ENCODE results near the gene TMEM143.
"Not testable (repeated sequence)": the region's sequence is repeated elsewhere in the genome, so short reads cannot be mapped to it uniquely, and the experiment has no call there.

TMEM143 gene

GRCh38 chr19:48321622-48322591 lies 41.8 kb downstream of the TMEM143 start:
- DNase-seq, result peak; percentile 90

- peak; percentile 88 for DNase-seq
Observed at GRCh38 chr19:48321372-48321621, 42.4 kb downstream of the TMEM143 start.

- DNase-seq, result peak; percentile 24
Observed at GRCh38 chr19:48319647-48320541, 43.8 kb downstream of the TMEM143 start.

GRCh38 chr19:48318286-48318987 lies 45.3 kb downstream of the TMEM143 start:
- no peak for DNase-seq

- not testable (repeated sequence) for DNase-seq
Observed at GRCh38 chr19:48317708-48317960, 46.1 kb downstream of the TMEM143 start.

- DNase-seq, result no peak
Observed at GRCh38 chr19:48315712-48316111, 48.0 kb downstream of the TMEM143 start.

- no peak for DNase-seq
Observed at GRCh38 chr19:48311384-48311783, 52.4 kb downstream of the TMEM143 start.

GRCh38 chr19:48310227-48310626 lies 53.5 kb downstream of the TMEM143 start:
- DNase-seq, result no peak

- not testable (repeated sequence) for DNase-seq
Observed at GRCh38 chr19:48309731-48310130, 54.0 kb downstream of the TMEM143 start.

- DNase-seq, result no peak
Observed at GRCh38 chr19:48308631-48309586, 54.8 kb downstream of the TMEM143 start.

GRCh38 chr19:48303866-48304265 lies 59.9 kb downstream of the TMEM143 start:
- no peak for DNase-seq

GRCh38 chr19:48303367-48303766 lies 60.4 kb downstream of the TMEM143 start:
- DNase-seq, result no peak

- DNase-seq, result no peak
Observed at GRCh38 chr19:48302600-48302959, 61.2 kb downstream of the TMEM143 start.

GRCh38 chr19:48301886-48302599 lies 61.7 kb downstream of the TMEM143 start:
- DNase-seq, result no peak

GRCh38 chr19:48297975-48298374 lies 65.8 kb downstream of the TMEM143 start:
- DNase-seq, result no peak

GRCh38 chr19:48296963-48297734 lies 66.6 kb downstream of the TMEM143 start:
- no peak for DNase-seq

GRCh38 chr19:48295458-48295857 lies 68.3 kb downstream of the TMEM143 start:
- DNase-seq, result peak; percentile 19

GRCh38 chr19:48292798-48293197 lies 70.9 kb downstream of the TMEM143 start:
- no peak for DNase-seq

GRCh38 chr19:48291489-48291815 lies 72.3 kb downstream of the TMEM143 start:
- not testable (repeated sequence) for DNase-seq

GRCh38 chr19:48290771-48291488 lies 72.8 kb downstream of the TMEM143 start:
- DNase-seq, result peak; percentile 68
